GM12891 (cell line): ENCODE data around the gene DNASE2B.

ENCODE experiments used
- POLR2A ChIP-seq: IDR thresholded peaks from 2 replicates; pipeline ENCODE4 v1.6.1; 2011; ENCODE audit warnings: low read depth, low read length, control low read depth
- POLR2AphosphoS5 ChIP-seq: IDR thresholded peaks from 2 replicates; pipeline ENCODE4 v1.6.1; 2011; ENCODE audit warnings: low read depth, low read length, control low read depth
- TAF1 ChIP-seq: IDR thresholded peaks from 2 replicates; pipeline ENCODE4 v1.6.1; 2011; ENCODE audit warnings: low read depth, low read length, control low read depth

- no peak for TF ChIP-seq POLR2AphosphoS5
- TF ChIP-seq TAF1, result no peak
- no peak for TF ChIP-seq POLR2A
These were observed 16.2 kb upstream of the DNASE2B start for GRCh38 chr1:84382127-84382526.
